HUES6 (cell line): Measurements from ENCODE around the gene FLYWCH1.
A peak's percentile ranks its signal among the peaks of the same experiment; 100 is the strongest.

Source experiments
- H3K27ac ChIP-seq: 2 replicates; pipeline ENCODE4 v1.7.0; 2013; ENCODE audit warnings: low read depth, mild to moderate bottlenecking, low read length, inconsistent platforms
- H3K27me3 ChIP-seq: 2 replicates; pipeline ENCODE4 v1.6.1; 2013; ENCODE audit warnings: low read length; ENCODE audit not compliant: control insufficient read depth, insufficient read depth
- H3K36me3 ChIP-seq: 2 replicates; pipeline ENCODE4 v1.6.1; 2013; ENCODE audit warnings: low read length; ENCODE audit not compliant: control insufficient read depth, insufficient read depth
- H3K4me1 ChIP-seq: 2 replicates; pipeline ENCODE4 v1.6.1; 2013; ENCODE audit warnings: low read length; ENCODE audit not compliant: control insufficient read depth, insufficient read depth
- H3K4me3 ChIP-seq: 2 replicates; pipeline ENCODE4 v1.5.1; 2013; ENCODE audit warnings: low read depth, low read length
- H3K9ac ChIP-seq: one replicate; pipeline ENCODE4 v1.6.1; 2013; ENCODE audit warnings: mild to moderate bottlenecking, low read length
- H3K9me3 ChIP-seq: 2 replicates; pipeline ENCODE4 v1.6.1; 2013; ENCODE audit warnings: low read depth, low read length; ENCODE audit not compliant: control insufficient read depth, insufficient read depth

Gene FLYWCH1

DNA sequence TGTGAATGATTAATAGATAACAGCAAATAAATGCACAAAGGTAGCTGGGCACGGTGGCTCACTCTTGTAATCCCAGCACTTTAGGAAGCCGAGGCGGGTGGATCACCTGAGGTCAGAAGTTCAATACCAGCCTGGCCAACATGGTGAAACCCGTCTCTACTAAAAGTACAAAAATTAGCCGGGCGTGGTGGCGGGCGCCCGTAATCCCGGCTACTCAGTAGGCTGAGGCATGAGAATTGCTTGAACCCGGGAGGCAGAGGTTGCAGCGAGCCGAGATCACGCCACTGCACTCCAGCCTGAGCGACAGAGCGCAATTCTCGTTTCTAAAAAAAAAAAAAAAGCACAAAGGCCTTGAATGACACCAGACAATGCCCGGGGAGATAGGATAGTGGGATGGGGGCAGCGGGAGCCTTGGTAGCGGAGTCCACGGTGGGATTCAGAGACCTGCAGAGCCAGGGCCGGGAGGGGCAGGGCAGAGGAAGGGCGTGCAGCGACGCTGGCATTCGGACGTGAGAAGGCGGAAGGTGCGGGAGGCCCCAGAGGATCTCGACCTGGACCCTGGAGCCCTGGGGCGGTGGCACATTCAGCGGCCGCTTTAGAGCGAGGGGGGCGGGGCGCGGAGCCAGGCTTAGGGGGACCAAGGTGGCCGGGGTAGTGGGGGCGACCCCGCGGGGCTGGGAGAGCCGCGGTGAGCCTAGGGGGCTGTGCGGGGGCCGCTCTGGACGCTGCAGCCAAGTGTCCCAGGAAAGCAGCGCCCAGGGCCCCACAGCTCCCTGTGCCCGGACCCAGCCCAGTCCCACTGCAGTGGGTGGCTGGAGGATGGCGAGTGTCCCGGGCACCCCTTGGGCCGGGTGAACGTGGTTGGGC is 29.7 kb upstream of the FLYWCH1 start:
- Histone ChIP-seq H3K9ac (peak overlapping the region; percentile 42), H3K9me3 (no peaks in the 10 kb centered on the region), H3K4me3 (peak overlapping the region; percentile 96), H3K27me3 (no peaks in the 10 kb centered on the region; the same call in 1 of the 2 replicates), H3K36me3 (no peaks in the 10 kb centered on the region), H3K27ac (no peak overlapping the region), H3K4me1 (peaks cover 4% of the 10 kb centered on the region; the same call in 1 of the 2 replicates)

DNA sequence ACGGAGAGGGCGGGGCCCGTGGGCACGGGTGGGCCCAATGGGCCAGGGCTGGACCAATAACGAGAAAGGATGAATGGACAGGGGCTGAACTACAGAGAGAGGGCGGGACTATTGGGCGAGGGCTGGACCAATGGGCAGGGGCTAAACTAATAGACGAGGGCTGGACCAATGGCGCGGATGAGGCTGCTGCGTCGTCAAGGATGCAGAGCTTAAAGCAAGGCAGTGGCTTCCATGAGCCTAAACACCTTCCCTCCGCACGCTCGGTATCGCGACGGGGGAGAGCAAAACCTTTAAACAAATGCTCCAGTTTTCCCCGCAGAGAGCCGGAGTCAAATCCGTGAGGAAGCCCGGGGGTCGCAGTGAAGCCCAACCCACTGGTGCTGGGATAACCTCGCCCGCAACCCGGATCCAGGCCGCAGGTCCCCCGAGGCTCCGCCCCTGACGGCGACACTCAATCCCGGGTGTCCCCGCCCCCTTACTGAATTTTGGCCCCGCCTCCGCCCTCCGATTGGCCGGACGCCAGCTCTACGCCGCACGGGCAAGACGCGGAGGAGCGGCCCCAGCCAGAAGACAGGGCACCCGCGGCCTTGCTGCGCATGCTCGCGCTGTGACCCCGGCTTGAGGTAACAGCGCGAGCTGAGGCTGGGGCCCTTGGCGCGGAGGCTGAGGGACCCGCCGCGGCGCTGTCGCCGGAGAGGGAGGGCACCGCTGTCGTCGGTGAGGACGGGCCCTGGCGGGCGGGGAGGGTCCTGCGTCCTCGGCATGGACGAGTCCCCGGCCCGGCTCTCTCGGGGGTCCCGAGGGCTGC is 28.9 kb upstream of the FLYWCH1 start, which contains the start of gene FLYWCH2:
FLYWCH2 (plus strand) TSS at position 566 of the 808 bp plus-strand sequence. CDS start 13,235 bp downstream, outside the sequence.
- Histone ChIP-seq H3K4me3 (peak within 1 kb of the TSS; percentile 96), H3K4me1 (peaks cover 4% of the 10 kb centered on the region; the same call in 1 of the 2 replicates), H3K27ac (no peak within 1 kb of the TSS), H3K27me3 (no peaks in the 10 kb centered on the region; the same call in 1 of the 2 replicates), H3K9me3 (no peaks in the 10 kb centered on the region), H3K36me3 (no peaks in the 10 kb centered on the region), H3K9ac (peak within 1 kb of the TSS; percentile 65)

DNA sequence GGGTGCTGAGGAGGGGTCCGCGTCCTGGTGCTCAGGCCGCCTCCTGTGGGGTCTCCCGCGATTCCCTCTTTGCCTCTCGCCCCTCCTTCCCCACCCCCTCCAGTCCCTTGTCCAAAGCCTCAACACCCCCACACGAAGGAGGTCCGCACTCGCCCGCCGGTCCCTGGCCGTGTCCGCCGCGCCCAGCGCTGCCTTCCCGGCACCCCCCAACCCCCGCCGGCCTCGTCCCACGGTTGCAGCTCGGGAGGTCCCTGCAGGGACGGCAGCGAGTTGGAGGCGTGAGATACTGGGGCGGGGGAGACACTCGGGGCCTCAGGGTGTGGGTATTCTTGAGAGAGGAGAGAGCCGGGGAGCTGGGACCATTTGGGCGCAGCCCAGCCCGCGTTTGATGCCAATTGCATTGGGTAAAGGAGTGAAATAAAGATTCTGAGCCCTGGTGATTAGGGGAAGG is 28.2 kb upstream of the FLYWCH1 start:
- Histone ChIP-seq H3K9ac (peak overlapping the region; percentile 43), H3K4me3 (peak overlapping the region; percentile 96), H3K9me3 (no peaks in the 10 kb centered on the region), H3K27me3 (no peaks in the 10 kb centered on the region), H3K4me1 (peaks cover 4% of the 10 kb centered on the region; the same call in 1 of the 2 replicates), H3K36me3 (no peaks in the 10 kb centered on the region), H3K27ac (no peak overlapping the region)

DNA sequence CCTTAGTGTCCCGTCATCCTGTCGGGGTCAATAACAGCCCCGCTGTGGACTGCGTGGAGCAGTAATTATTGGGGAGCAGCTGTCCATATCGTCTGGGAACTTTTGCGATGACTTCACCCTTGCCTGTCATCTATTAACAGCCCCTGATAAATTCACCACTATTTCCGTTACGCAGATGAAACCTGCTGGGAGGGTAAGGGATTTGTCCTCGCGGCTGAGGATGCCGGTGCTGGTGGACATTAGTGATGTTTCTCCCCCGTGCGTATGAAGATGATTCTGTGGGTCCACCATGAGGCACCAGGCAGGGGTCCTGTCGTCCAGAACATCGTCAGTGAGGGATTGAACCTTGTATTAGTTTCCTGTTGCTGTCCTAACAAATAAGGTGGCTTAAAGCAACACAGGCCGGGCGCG is 27.7 kb upstream of the FLYWCH1 start:
- H3K4me1 ChIP-seq = peaks cover 4% of the 10 kb centered on the region; the same call in 1 of the 2 replicates
- no peaks in the 10 kb centered on the region for H3K36me3 ChIP-seq
- H3K9me3 ChIP-seq = no peaks in the 10 kb centered on the region
- peak overlapping the region; percentile 96 for H3K4me3 ChIP-seq
- no peak overlapping the region for H3K9ac ChIP-seq
- H3K27ac ChIP-seq = no peak overlapping the region
- H3K27me3 ChIP-seq = no peaks in the 10 kb centered on the region

DNA sequence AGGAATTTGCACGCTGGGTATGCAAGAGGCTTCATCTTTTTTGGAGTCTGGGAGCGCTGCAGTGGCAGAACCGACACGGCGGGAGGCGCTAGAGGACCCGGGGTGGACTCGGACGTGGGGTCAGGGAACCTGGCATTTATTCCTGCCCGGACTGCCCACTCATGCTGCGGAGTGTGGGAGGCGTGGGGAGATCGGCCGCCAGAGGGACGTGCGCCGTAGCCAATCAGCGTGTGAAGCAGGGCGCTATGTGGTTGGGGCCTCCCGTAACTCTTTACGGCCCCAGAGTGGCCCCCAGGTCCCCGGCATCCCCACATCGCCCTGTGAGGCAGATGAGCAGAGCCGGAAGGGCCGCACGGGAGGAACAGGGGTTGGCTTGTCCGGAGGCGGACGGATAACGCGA is 17.5 kb upstream of the FLYWCH1 start:
- Histone ChIP-seq H3K9ac (no peak overlapping the region), H3K36me3 (peaks cover 7% of the 10 kb centered on the region), H3K27me3 (no peaks in the 10 kb centered on the region), H3K4me1 (peaks cover 6% of the 10 kb centered on the region), H3K27ac (no peak overlapping the region), H3K9me3 (no peaks in the 10 kb centered on the region), H3K4me3 (no peak overlapping the region)

DNA sequence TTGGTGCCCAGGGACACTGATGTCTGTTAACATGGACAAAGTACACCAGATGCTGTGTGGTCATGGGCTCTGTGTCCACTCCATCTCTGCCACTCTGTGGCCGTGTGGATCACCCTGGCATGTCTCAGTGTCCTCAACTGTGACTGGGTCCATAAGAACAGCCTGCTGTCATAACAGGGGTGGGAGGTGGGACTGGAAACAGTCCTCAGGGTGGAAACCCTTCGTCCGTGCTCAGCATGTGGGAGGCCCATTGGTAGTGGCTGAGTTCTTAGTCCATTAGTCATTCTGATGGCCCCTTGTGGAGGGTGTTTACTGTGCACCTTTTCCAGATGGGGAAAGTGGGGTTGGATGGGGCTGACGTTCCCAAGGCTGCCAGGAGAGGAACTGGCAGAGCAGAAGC is 15.9 kb upstream of the FLYWCH1 start:
- H3K36me3 ChIP-seq = peaks cover 7% of the 10 kb centered on the region
- H3K27me3 ChIP-seq = no peaks in the 10 kb centered on the region
- no peaks in the 10 kb centered on the region for H3K9me3 ChIP-seq
- H3K4me1 ChIP-seq = peaks cover 4% of the 10 kb centered on the region
- H3K4me3 ChIP-seq = no peak overlapping the region
- no peak overlapping the region for H3K9ac ChIP-seq
- no peak overlapping the region for H3K27ac ChIP-seq

DNA sequence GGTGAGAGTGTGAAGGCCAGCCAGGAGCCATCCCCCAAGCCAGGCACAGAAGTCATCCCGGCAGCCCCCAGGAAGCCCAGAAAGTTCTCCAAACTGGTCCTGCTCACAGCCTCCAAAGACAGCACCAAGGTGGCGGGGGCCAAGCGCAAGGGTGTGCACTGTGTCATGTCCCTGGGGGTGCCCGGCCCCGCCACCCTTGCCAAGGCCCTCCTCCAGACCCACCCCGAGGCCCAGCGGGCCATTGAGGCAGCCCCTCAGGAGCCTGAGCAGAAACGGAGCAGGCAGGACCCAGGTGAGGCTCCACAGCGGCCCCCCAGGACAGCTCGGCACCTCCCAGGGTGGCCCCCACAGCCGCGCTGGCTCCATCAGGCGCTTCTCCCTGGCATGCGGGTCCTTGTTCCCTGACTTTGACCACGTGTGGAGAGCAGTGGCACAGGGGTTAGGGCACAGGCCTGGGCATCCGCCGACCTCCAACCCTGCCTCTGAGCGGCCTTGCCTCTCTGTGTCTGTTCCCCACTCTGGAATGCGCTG is 15.2 kb upstream of the FLYWCH1 start:
- no peak overlapping the region for H3K9ac ChIP-seq
- peaks cover 7% of the 10 kb centered on the region for H3K36me3 ChIP-seq
- no peaks in the 10 kb centered on the region for H3K27me3 ChIP-seq

DNA sequence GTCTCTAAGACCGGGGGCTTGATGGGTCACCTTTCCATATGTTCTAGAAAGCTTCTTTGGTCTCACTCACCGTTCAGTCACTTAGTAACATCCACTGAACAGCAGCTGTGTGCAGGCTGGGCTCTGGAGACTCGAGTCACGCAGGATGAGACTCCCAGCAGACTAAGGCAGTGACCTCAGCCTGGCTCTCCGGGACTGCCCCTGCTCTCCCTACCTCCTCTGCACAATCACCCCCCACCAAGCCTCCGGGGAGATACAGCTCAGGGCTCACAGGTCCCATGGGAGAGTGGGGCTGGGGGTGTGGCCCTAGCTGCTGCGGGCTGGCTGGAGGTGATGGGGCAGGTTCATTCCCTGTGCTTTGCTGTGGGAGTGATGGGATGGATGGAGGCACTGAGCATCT is 14.6 kb upstream of the FLYWCH1 start:
- Histone ChIP-seq H3K4me1 (no peaks in the 10 kb centered on the region), H3K9ac (peak overlapping the region; percentile 31), H3K27ac (no peak overlapping the region), H3K4me3 (no peak overlapping the region), H3K27me3 (no peaks in the 10 kb centered on the region), H3K36me3 (peaks cover 7% of the 10 kb centered on the region), H3K9me3 (no peaks in the 10 kb centered on the region)

More for the DNA sequence above, 15.2 kb upstream of the FLYWCH1 start:
- no peak overlapping the region for H3K27ac ChIP-seq
- H3K4me1 ChIP-seq = no peaks in the 10 kb centered on the region
- H3K9me3 ChIP-seq = no peaks in the 10 kb centered on the region
- H3K4me3 ChIP-seq = no peak overlapping the region

DNA sequence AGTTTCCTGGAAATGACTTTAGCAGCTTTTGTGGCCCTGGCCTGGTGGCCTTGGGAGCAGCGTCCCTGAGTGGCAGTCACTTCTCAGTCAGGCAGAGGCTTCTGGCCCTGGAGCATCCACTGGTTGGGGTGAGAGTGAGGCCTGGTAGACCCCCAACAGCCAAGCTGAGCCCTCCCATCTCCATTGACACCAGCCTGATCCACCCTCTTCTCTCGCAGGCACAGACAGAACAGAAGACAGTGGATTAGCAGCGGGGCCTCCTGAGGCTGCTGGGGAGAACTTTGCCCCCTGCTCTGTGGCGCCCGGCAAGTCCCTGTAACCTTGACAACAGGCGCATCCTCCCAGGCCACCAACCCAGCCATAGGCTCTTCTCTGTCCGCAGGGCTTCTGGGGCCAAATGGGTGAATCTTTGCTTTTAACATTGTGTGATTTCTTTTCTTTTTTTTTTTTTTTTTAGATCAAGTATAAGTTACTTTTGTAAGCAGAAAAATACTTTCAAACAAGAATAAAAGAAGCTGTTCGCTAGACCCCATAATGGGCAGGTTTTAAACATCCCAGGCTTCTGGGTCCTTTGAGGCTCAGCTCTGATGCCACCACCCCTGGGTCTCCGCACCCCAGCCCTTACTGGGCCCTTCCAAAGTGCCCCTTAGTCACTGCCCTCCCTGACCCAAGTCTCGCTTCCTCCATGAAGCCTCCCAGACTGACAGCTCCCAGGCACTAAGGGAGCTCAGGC is 12.7 kb upstream of the FLYWCH1 start:
- H3K9me3 ChIP-seq = no peaks in the 10 kb centered on the region
- H3K9ac ChIP-seq = no peak overlapping the region
- peaks cover 3% of the 10 kb centered on the region for H3K4me1 ChIP-seq
- no peaks in the 10 kb centered on the region for H3K27me3 ChIP-seq
- peaks cover 7% of the 10 kb centered on the region for H3K36me3 ChIP-seq
- H3K27ac ChIP-seq = no peak overlapping the region
- H3K4me3 ChIP-seq = no peak overlapping the region

DNA sequence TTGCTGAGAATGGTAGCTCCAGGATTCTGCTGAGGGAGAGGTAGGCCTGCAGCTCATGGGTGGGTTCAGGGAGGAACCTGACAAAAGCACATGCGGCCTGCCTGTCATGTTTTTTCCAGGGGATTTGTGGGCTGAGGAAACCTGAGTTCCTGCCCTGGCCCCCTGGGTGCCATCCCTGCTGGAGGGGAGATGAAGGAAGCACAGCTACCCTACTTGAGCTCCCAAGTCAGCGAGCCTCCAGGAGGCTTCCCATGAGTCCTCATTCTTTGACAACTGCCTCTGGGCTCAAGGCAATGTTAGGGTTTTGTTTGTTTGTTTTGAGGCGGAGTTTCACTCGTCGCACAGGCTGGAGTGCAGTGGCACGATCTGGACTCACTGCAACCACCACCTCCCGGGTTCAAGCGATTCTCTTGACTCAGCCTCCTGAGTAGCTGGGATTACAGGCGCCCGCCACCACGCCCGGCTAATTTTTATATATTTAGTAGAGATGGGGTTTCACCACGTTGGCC is 12.1 kb upstream of the FLYWCH1 start:
- Histone ChIP-seq H3K27ac (no peak overlapping the region), H3K4me3 (no peak overlapping the region), H3K4me1 (peaks cover 4% of the 10 kb centered on the region), H3K9ac (no peak overlapping the region), H3K27me3 (no peaks in the 10 kb centered on the region), H3K36me3 (peaks cover 7% of the 10 kb centered on the region), H3K9me3 (no peaks in the 10 kb centered on the region)
